ENCODE data around the gene CMSS1.

The CMSS1 gene

GRCh38 chr3:100144255-100144866 lies 326.7 kb downstream of the CMSS1 start:
- no peak for DNase-seq (ENCODE audit: low spot score)

DNA sequence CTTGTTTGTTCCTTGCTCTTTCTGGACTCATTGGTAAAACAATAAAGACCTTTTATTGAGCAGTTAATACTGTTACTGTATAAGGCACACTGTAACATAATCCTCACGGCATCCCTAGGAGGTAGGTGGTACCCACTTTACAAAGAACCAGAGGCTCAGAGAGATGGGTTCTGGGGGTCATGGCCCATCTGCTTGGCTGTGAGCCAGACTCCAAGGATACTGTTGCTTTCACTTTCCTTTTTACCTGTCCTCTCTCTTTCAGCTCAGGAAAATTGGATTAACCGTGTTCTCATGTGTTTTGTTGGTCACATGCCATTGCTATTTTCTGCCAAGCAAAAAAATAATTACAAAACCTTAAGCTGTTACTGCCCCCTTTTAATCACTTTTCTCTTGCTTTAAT lies 331.5 kb downstream of the CMSS1 start:
- DNase-seq (ENCODE audit: low spot score): no peak

DNA sequence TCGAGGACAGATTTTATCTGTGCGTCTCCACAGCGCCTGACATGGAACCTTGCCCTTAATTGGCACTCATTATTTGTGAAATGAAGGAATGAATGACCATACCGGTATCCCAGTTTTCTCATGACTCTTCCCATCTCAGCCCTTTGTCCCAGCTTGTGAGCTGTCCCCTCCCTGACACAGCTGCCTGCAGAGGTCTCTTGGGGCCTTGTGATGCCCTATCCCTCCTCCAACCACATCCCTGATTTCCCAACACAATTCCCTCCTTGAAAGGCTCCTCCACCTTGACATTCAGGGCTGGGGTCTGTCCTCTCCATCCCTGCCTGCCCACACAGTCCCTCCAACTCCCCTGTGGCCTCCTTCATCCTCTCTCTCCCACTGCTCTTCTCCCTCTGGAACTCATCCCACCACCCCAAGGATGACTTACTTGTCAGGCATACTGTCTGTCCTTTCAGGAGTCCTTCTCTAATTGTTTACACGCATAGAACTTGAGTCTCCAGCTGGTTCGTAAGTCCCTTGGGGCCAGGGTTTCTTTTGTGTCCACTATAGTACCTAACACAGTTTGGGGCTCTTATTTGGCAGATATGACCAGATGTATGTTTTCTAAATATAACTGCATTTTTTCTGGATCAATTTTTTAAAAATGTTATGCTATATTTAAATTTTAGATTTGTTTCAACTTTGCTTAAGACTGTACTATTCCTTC lies 332.2 kb downstream of the CMSS1 start:
- no peak for DNase-seq (ENCODE audit: low spot score)

DNA sequence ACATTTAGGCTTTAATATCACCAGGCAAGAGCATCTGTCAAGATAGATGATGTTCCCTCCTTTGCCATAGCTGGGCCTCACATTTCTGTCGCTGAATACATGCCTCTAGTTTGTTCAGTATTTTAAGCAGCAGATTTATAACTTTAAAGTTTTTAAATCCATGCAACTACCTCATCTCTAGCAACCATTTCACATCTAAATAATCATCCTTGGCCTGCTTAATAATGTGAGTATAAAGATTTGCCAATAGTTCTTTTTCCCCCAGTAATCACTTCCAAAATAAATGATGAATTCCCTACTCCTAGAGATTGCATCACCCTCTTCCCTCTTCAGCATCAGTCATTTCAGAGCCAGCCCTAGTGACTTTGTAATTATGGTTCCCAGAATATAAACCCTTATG lies 332.8 kb downstream of the CMSS1 start:
- DNase-seq (ENCODE audit: low spot score): no peak

GRCh38 chr3:100151024-100151707 lies 333.5 kb downstream of the CMSS1 start:
- no peak for DNase-seq (ENCODE audit: low spot score)

- no peak for DNase-seq (ENCODE audit: low spot score)
Measured at GRCh38 chr3:100154171-100154570, 336.5 kb downstream of the CMSS1 start.

DNA sequence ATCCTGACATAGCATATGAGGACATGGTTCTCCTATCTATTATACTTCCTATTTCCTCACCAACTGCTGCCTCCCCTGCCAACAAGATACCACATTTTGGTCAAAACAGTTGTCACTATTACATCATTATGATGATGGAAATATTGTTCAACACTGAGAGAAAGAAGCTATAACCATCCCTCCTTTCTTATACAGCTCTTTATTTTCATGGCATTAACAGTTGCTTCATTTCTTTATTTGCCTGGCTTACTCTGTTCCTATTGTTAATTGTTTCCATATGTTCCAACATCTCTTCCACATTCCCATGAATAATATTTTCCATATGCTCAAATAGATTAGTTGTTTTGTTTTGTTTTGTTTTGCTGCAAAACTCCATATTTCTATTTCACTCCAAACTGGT lies 337.5 kb downstream of the CMSS1 start:
- no peak for DNase-seq (ENCODE audit: low spot score)

GRCh38 chr3:100155590-100155989 lies 337.9 kb downstream of the CMSS1 start:
- no peak for DNase-seq (ENCODE audit: low spot score)

DNA sequence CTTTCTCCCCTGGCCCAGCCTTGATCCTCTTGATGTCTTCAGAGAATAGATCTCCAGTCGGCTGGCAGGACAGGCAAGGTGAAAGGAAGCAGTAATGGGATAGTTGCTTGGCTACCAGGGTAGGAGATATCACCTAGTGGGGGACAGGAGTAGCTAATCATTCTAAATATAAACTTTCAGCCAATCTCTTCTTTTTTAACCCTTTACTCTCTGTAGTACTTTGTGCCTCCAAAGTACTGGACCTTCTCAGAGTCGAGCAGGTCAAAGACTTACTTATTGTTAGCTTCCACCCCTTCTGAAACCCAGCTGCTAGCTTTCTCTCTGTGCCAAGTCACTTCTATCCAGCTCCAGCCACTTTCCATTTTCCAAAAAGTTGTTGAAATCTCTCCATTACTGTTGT lies 340.0 kb downstream of the CMSS1 start:
- DNase-seq (ENCODE audit: low spot score): no peak

- peak; percentile 34 for DNase-seq (ENCODE audit: low spot score)
Measured at GRCh38 chr3:100158918-100159330, 341.3 kb downstream of the CMSS1 start.

DNA sequence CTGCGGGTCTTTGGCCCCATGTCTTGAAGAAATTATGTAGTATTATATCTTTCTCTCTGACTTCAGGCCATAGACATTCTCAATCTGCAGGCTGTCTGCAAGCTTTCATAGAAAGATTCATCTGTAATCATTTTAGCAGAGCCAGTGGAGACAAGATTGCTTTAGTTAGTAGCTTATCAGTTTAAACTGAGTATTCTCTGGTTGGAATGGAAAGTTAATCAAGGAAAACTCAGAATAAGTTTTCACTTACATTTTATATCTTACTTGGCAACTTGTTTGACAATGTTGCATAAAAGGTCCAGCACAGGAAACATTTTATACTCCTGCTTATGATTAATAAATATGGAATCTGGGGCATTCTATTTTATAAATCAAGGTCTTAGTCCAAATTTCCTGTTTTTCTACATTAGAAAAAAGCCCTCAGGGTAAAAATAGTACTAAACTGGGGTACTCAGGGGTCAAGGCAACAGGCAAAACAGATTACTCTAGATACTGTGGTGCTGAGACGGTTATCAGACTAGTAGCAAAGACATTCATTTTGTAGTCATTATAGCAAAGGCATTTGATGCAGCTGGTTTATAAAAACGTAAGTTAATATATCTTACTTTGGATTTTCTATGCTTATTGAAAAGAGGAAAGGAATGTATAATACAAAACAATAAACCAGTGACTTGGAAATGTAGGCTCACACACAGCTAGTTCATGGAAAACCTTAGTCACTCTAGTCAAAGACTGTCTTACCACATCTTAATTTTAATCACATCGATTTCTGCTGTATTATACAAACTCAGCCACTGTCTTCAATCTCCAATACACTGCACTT lies 341.9 kb downstream of the CMSS1 start:
- DNase-seq (ENCODE audit: low spot score): no peak

DNA sequence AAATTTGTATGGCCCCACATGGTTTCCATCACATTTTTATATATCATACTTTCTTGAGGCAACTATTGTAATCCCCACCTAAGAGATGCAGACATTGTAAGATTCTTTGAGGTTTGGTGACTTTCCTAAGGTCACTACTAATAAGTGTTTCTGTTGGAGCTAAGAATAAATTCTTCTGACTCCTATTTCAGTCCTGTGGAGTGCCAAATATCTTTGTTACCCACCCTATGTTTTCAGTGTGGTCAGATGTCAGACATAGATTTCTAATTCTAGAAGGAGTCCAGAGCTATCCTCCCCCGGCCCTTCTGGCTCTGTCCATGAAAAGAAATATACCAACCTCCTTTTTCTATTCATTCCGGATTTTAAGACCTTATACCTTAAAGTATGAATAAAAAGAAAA lies 342.9 kb downstream of the CMSS1 start:
- DNase-seq (ENCODE audit: low spot score): no peak

DNA sequence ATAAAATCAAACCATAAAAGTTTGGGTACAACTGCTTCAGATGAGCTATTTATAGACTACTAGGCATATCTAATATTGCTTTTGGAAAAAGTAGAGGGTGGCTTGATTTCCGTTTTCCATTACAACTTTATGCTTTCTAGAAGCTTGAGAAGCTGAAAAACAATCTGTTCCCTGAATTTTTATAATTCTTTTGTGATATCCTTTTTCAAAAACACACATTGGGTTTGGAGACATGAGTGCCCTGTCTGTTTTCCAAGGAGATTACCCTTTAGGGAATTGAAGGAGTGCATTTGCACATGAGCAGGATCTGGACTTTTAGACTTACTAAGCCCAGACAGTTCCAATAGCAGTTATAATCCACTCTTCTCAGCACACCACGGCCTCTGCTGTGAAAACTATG lies 346.1 kb downstream of the CMSS1 start:
- no peak for DNase-seq (ENCODE audit: low spot score)

- DNase-seq (ENCODE audit: low spot score): no peak
Measured at GRCh38 chr3:100164743-100165142, 347.1 kb downstream of the CMSS1 start.

DNA sequence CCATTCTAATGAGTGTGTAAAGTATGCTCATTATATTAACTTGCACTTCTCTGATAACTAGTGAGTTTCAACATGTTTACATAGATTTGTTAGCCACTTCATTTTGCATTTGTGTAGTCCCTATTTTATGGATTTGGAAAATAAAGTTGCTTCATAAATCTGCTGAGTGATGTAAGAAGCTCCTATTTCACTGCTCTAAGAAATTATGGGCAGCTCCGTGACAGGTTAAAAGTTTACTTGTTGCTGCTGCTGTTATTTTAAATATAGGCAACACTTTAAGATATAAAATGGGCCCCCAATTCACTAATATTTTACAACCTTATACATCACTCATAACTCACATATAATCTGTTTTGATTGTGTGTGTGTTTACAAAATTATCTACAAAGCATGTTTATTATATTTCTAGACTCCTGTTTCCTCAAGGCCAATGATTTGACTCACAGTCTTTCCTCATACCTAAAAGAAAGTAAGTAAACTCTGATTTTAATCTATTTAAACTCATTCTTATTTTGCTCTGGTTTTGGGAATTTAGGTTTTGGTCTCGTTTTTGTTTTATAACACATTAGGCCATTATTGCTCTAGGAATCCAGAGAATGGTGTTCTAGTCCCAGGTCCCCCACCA lies 348.4 kb downstream of the CMSS1 start:
- no peak for DNase-seq (ENCODE audit: low spot score)

DNA sequence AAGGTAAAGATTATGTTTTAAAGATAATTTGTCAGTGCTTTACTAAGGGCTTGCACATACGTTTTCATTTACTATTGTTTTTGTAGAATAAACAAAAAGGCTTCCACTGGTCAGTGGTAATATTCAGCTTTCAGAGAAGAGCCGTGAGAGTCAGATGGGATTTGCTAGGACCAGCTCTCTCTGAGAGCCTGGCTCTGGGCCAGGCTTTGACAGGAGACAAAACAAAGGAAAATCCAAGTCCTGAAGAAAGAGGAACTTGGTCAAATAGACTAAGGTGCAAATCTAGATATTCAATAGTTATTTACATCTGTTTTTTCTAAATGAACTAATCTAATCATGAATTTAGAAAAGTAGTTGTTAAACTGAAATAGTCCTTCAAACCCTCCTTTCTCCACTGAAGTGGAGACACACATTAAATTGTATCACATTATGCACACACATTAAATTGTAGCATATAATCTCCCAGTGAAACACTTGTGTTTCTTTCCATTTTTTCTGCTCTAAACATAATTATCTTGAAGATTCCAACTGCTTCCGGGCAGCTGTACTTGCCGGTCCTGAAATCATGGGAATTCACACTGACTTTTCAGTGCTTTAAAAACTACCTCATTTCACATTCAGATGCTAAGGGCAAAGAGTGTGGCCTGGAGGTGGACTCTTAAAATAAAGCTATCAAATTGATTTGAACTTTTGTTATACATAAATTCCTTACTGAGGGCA lies 351.7 kb downstream of the CMSS1 start:
- DNase-seq (ENCODE audit: low spot score): no peak

GRCh38 chr3:100170486-100170885 lies 352.8 kb downstream of the CMSS1 start:
- no peak for DNase-seq (ENCODE audit: low spot score)

GRCh38 chr3:100171211-100171914 lies 353.7 kb downstream of the CMSS1 start:
- no peak for DNase-seq (ENCODE audit: low spot score)

DNA sequence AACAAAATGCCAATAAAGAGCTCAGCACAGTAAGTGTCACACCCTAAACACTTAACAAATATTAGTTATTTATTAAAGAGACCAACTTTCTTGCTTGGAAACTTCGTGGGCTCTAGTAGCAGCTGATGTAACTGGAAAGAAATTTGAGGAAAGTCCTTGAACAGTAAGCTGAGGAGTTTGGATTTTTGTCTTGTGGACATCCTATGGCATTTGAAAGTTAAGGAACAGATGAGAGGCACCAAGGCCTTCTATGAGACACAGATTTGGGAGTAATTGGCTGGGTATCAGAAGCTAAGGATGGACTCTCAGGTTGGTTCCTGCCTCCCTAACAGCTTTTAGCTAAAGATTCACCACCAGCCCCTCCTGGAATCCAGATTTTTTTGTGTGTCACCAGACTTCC lies 356.3 kb downstream of the CMSS1 start:
- DNase-seq (ENCODE audit: low spot score): no peak

- no peak for DNase-seq (ENCODE audit: low spot score)
Measured at GRCh38 chr3:100175637-100176280, 358.1 kb downstream of the CMSS1 start.

Measured in D341Med (cell line).